Thoracic aorta (tissue), 2 donors: Measurements from ENCODE around the gene GIT2. TPM values are rescaled to one million over a fixed set of nuclear protein-coding genes. Genes with fewer than 3 reads are reported as not detected.

Source experiments
- ATAC-seq: fragments of 150-250 bp; one replicate; pipeline ENCODE4 v1.8.0; 2017; ENCODE audit warnings: low read depth; ENCODE audit not compliant: insufficient number of reproducible peaks, low FRiP score
- DNase-seq: peaks from one replicate; pipeline ENCODE4 v3.0.0-alpha.2; 2020; ENCODE audit warnings: low spot score
- H3K27ac ChIP-seq, 2 donors: fragments of 200-600 bp; sonication (generic); 1 replicate in 1 of 2; 2 replicates in 1 of 2; pipeline ENCODE4 v1.5.1; 2016; ENCODE audit warnings: mild to moderate bottlenecking in 2 of 2, moderate library complexity in 2 of 2
- H3K27me3 ChIP-seq: fragments of 200-600 bp; sonication (generic); replicated peaks from 2 replicates; pipeline ENCODE4 v1.6.0; 2016; ENCODE audit warnings: mild to moderate bottlenecking; ENCODE audit not compliant: insufficient read depth
- H3K36me3 ChIP-seq: fragments of 200-600 bp; sonication (generic); one replicate; pipeline ENCODE4 v1.5.1; 2016
- H3K4me1 ChIP-seq, 2 donors: fragments of 200-600 bp; sonication (generic); 1 replicate in 1 of 2; 2 replicates in 1 of 2; pipeline versions ENCODE4 v1.5.1 to v1.6.0; 2016; ENCODE audit warnings: low read depth in 2 of 2, mild to moderate bottlenecking in 1 of 2; ENCODE audit not compliant: control insufficient read depth in 1 of 2
- H3K4me3 ChIP-seq: fragments of 200-600 bp; sonication (generic); 2 replicates; pipeline ENCODE4 v1.5.1; 2016; ENCODE audit warnings: mild to moderate bottlenecking
- H3K9me3 ChIP-seq: fragments of 200-600 bp; sonication (generic); 2 replicates; pipeline ENCODE4 v1.5.1; 2016
- total RNA-seq, 2 donors: library from RNA; depleted of rRNA; stranded (reverse); fragments of >200 nt; gene quantifications; one replicate each; pipeline versions ENCODE4 v1.1.0 to v1.2.3, GENCODE V29; 2016
- TF ChIP-seq, protein P1 (sequence below): fragments of 200-600 bp; sonication (generic); IDR thresholded peaks from one replicate; pipeline ENCODE4 v1.5.1; 2019; ENCODE audit warnings: antibody characterized with exemption

The GIT2 gene
- total RNA-seq, 2 donors from 2014 or later, result 45.2 to 71.5 TPM

DNA sequence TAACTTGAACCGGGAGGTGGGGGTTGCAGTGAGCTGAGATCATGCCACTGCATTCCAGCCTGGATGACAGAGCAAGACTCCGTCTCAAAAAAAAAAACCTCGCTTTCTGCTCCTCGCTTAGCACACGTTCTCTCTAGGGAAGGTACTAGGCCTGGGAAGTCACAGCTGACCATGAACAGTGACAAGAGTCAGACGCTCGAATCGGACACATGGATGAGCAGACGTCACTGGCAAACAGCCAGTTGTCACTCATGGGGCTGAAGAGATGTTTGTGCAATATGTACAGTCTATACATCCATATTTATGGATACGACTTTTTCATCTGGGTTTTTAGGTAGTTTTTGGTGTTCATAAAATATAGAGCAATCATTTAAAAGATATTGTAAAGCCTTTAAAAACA is 76.7 kb downstream of the GIT2 start:
- TF ChIP-seq, protein P1, sequence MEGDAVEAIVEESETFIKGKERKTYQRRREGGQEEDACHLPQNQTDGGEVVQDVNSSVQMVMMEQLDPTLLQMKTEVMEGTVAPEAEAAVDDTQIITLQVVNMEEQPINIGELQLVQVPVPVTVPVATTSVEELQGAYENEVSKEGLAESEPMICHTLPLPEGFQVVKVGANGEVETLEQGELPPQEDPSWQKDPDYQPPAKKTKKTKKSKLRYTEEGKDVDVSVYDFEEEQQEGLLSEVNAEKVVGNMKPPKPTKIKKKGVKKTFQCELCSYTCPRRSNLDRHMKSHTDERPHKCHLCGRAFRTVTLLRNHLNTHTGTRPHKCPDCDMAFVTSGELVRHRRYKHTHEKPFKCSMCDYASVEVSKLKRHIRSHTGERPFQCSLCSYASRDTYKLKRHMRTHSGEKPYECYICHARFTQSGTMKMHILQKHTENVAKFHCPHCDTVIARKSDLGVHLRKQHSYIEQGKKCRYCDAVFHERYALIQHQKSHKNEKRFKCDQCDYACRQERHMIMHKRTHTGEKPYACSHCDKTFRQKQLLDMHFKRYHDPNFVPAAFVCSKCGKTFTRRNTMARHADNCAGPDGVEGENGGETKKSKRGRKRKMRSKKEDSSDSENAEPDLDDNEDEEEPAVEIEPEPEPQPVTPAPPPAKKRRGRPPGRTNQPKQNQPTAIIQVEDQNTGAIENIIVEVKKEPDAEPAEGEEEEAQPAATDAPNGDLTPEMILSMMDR, result no peak
- no peak for DNase-seq
- no peak for ATAC-seq
- H3K27ac ChIP-seq, result no peak overlapping the region
- peaks cover 48% of the 10 kb centered on the region for H3K36me3 ChIP-seq
- H3K27me3 ChIP-seq, result no peaks in the 10 kb centered on the region
- no peaks in the 10 kb centered on the region for H3K9me3 ChIP-seq
- no peaks in the 10 kb centered on the region for H3K4me1 ChIP-seq
- no peak overlapping the region for H3K4me3 ChIP-seq

DNA sequence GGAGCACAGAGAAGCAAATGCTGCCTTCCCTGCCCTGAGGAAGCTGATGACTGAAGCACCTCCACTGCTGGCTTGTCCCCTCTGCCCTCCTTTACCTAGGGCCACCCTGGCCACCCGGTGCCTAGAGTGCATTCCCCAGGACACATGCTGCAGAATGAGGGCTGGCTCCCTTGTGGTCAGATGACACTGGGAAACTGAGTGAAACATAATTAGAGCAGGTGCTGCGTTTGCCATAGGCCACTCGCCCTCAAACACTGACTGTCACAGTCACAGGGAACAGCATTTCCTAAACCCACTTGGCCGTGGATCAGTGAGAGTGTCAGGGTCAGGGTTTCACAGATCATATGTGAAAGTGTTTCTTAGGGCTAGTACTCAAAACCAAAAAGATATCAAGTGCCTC is 80.1 kb downstream of the GIT2 start:
- Histone ChIP-seq H3K4me3 (no peak overlapping the region), H3K27ac (no peak overlapping the region), H3K4me1 (no peaks in the 10 kb centered on the region), H3K9me3 (no peaks in the 10 kb centered on the region), H3K27me3 (no peaks in the 10 kb centered on the region), H3K36me3 (peaks cover 53% of the 10 kb centered on the region)
- DNase-seq, result no peak
- no peak for ATAC-seq
- TF ChIP-seq, protein P1, result no peak

DNA sequence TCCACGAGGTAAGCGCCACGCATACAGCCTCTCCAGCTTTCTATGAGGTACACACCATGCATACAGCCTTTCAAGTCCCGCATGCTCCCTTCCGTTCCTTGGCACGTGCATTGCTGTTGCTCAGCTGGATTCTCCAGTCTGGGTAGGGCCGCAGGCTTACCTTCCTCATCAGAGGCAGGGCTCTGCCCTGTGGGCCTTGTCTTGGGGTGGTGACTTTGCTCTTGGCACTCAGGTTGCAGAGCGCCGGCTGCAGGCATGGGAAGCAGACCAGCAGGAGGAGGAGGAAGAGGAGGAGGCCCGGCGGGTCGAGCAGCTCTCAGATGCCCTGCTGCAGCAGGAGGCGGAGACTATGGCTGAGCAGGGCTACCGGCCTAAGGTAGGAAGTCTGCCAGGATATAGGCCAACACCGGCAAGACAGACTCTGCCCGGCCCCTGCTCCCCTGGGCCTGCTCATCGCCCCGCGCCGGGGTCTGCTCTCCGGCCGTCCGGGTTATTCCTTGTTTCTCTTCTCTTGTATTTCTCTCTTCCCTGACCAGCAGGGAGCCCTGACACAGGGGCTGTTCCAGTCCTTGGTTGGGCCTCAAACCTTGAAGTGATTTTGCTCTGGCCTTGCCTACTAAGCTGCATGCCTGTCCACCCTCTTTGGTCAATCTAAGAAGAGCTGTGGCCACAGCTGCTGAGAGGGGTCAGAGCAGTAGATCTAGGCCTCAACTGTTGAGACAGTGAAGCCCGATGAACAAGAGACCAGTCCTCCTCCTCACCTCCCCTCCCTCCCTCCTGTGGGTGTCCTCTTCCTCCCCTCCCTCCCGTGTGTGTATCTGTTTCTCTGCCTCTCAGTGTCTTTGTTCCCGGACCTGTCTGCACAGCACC is 80.8 kb downstream of the GIT2 start:
- no peaks in the 10 kb centered on the region for H3K9me3 ChIP-seq
- DNase-seq (no peak), ATAC-seq (no peak)
- peaks cover 51% of the 10 kb centered on the region for H3K36me3 ChIP-seq
- no peaks in the 10 kb centered on the region for H3K4me1 ChIP-seq
- H3K27ac ChIP-seq, result no peak overlapping the region
- H3K4me3 ChIP-seq, result no peak overlapping the region
- no peaks in the 10 kb centered on the region for H3K27me3 ChIP-seq
- TF ChIP-seq, protein P1, result no peak

DNA sequence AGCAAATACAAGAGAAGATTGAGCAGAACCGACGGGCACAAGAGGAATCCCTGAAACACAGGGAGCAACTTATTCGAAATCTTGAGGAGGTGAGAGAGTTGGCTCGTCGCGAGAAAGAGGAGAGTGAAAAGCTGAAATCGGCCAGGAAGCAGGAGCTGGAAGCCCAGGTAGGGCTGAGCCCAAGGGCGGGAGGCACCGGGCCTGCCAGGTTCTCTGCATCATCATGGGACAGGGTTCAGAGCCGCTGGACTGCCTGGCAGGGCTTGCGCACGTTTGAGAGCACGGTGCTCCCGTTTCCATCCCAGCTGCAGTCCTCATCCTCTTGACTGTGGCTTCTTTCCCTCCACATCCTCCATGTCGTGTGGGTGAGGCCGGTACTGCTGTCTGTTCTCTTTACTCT is 81.7 kb downstream of the GIT2 start:
- TF ChIP-seq, protein P1, result no peak
- Histone ChIP-seq H3K27ac (no peak overlapping the region), H3K9me3 (no peaks in the 10 kb centered on the region), H3K36me3 (peaks cover 45% of the 10 kb centered on the region), H3K27me3 (no peaks in the 10 kb centered on the region), H3K4me1 (no peaks in the 10 kb centered on the region), H3K4me3 (no peak overlapping the region)
- DNase-seq (no peak), ATAC-seq (no peak)

DNA sequence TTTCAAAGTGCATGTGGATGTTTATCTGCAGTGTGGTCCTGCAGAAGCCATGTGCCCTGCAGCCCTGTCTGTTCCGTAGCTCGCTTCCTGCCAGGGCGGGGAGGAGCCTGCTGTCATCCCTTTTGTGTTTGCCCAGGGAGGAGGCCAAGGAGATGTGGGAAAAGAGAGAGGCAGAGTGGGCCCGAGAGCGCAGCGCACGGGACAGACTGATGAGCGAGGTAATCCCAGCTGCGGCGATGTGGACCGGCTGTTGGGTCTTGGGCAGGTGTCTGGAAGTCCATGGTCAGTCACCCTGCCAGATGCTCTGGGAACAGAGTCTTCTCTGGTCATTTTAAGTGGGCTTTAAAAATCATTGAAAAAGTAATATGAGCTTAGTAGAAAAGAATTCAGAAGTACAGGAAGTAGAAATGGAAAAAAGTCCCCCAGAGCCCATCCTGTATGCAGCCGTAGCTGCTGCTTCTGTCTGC is 83.3 kb downstream of the GIT2 start:
- DNase-seq (no peak), ATAC-seq (no peak)
- Histone ChIP-seq H3K27me3 (no peaks in the 10 kb centered on the region), H3K27ac (no peak overlapping the region), H3K36me3 (peaks cover 47% of the 10 kb centered on the region), H3K9me3 (no peaks in the 10 kb centered on the region), H3K4me3 (no peak overlapping the region), H3K4me1 (no peaks in the 10 kb centered on the region)
- TF ChIP-seq, protein P1, result no peak
